H1 (cell line): Measurements from ENCODE around the gene MBNL1. TPM values are rescaled to one million over a fixed set of nuclear protein-coding genes. Genes with fewer than 3 reads are reported as not detected.

Source experiments
- CTCF ChIA-PET: fragments of 300-600 bp; sonication (Branson Sonifier 250); formaldehyde crosslinking; loops from one replicate; lab custom pipeline; 2021; ENCODE audit not compliant: partially characterized antibody; lab: Charles Lee
- POLR2A ChIA-PET: fragments of 300-600 bp; sonication (Branson Sonifier 250); formaldehyde crosslinking; loops from one replicate; lab custom pipeline; 2021; ENCODE audit warnings: inconsistent platforms; ENCODE audit not compliant: partially characterized antibody; lab: Charles Lee
- DNase-seq, 2 experiments: peaks; one replicate each; pipeline versions ENCODE4 v3.0.0 to v3.0.0-alpha.2; 2010 to 2022; ENCODE audit warnings: low spot score in 2 of 2, low read depth in 1 of 2, mixed read lengths in 1 of 2
- FAIRE-seq: peaks from 2 replicates; lab custom pipeline; 2011; peaks lifted over from hg19 to GRCh38; lab: Jason Lieb, UNC
- H2AFZ ChIP-seq: 2 replicates; pipeline ENCODE4 v1.8.1; 2012; ENCODE audit warnings: low read length, inconsistent platforms
- H2AK5ac ChIP-seq: 2 replicates; pipeline ENCODE4 v1.6.1; 2013; ENCODE audit warnings: low read depth, low read length
- H2BK120ac ChIP-seq: replicated peaks from 2 replicates; pipeline ENCODE3; 2013; ENCODE audit warnings: low read depth, low read length, inconsistent platforms
- H2BK12ac ChIP-seq: 2 replicates; pipeline ENCODE4 v1.6.1; 2013; ENCODE audit warnings: low read depth, low read length
- H2BK15ac ChIP-seq: 2 replicates; pipeline ENCODE4 v1.6.1; 2013; ENCODE audit warnings: low read length
- H2BK20ac ChIP-seq: 2 replicates; pipeline ENCODE4 v1.6.1; 2013; ENCODE audit warnings: low read length
- H2BK5ac ChIP-seq: 2 replicates; pipeline ENCODE4 v1.6.1; 2013; ENCODE audit warnings: low read depth, low read length
- H3K14ac ChIP-seq: 2 replicates; pipeline ENCODE4 v1.6.1; 2013; ENCODE audit warnings: inconsistent platforms; ENCODE audit not compliant: insufficient read length
- H3K18ac ChIP-seq: 2 replicates; pipeline ENCODE4 v1.6.1; 2013; ENCODE audit warnings: low read length; ENCODE audit errors: extremely low read depth
- H3K23ac ChIP-seq: 2 replicates; pipeline ENCODE4 v1.6.1; 2013; ENCODE audit warnings: inconsistent platforms; ENCODE audit not compliant: insufficient read length
- H3K23me2 ChIP-seq: 2 replicates; pipeline ENCODE4 v1.6.1; 2013; ENCODE audit warnings: low read depth, low read length
- H3K27ac ChIP-seq: 2 replicates; pipeline ENCODE4 v1.6.1; 2011; ENCODE audit warnings: low read depth, low read length, inconsistent platforms
- H3K27me3 ChIP-seq, 4 experiments: replicated peaks in 1 of 4; 1 replicate in 1 of 4; 2 replicates in 3 of 4; pipeline versions ENCODE4 v1.6.1 to v1.8.1; 2011 to 2013; ENCODE audit warnings: low read length in 3 of 4, mild to moderate bottlenecking in 3 of 4, inconsistent platforms in 2 of 4, mixed read lengths in 2 of 4, moderate library complexity in 1 of 4; ENCODE audit not compliant: control insufficient read depth in 3 of 4, insufficient read depth in 3 of 4; ENCODE audit errors: extremely low read depth in 1 of 4
- H3K36me3 ChIP-seq, 4 experiments: 2 replicates each; pipeline versions ENCODE4 v1.6.1 to v1.8.1; 2011 to 2013; ENCODE audit warnings: mild to moderate bottlenecking in 4 of 4, low read length in 3 of 4, moderate library complexity in 2 of 4, control low read depth in 1 of 4, inconsistent platforms in 1 of 4; ENCODE audit not compliant: insufficient read depth in 4 of 4, control insufficient read depth in 2 of 4
- H3K4ac ChIP-seq: replicated peaks from 2 replicates; pipeline ENCODE3; 2013; ENCODE audit warnings: low read length, low read depth, mixed read lengths, inconsistent platforms; ENCODE audit not compliant: insufficient read length
- H3K4me1 ChIP-seq, 4 experiments: replicated peaks in 1 of 4; 1 replicate in 1 of 4; 2 replicates in 3 of 4; pipeline versions ENCODE4 v1.6.1 to v1.8.1; 2011 to 2013; ENCODE audit warnings: low read length in 3 of 4, inconsistent platforms in 2 of 4, mixed read lengths in 1 of 4; ENCODE audit not compliant: insufficient read depth in 4 of 4, control insufficient read depth in 3 of 4
- H3K4me2 ChIP-seq, 2 experiments: 2 replicates each; pipeline versions ENCODE4 v1.6.1 to v1.8.1; 2011 to 2013; ENCODE audit warnings: low read depth in 2 of 2, low read length in 2 of 2, control low read depth in 1 of 2, inconsistent platforms in 1 of 2, mild to moderate bottlenecking in 1 of 2; ENCODE audit not compliant: insufficient read depth in 1 of 2
- H3K4me3 ChIP-seq, 4 experiments: fragments of 200-600, 300-600 bp in 1 of 4; sonication (generic), shearing (Covaris generic), sonication (Bioruptor Twin) in 1 of 4; 2 replicates each; pipeline versions ENCODE4 v1.5.1 to v1.8.1; 2011 to 2016; ENCODE audit warnings: low read length in 4 of 4, low read depth in 3 of 4, control low read depth in 2 of 4, inconsistent platforms in 2 of 4, mild to moderate bottlenecking in 2 of 4, mixed read lengths in 1 of 4, moderate library complexity in 1 of 4; ENCODE audit not compliant: insufficient read depth in 2 of 4; ENCODE audit errors: extremely low read depth in 1 of 4
- H3K56ac ChIP-seq: replicated peaks from 2 replicates; pipeline ENCODE3; 2013; ENCODE audit warnings: low read depth, mild to moderate bottlenecking, mixed read lengths, low read length, inconsistent platforms; ENCODE audit not compliant: insufficient read length
- H3K79me1 ChIP-seq: 2 replicates; pipeline ENCODE4 v1.6.1; 2013; ENCODE audit warnings: low read depth, low read length, control low read depth
- H3K79me2 ChIP-seq, 2 experiments: 2 replicates each; pipeline versions ENCODE4 v1.6.1 to v1.8.1; 2012 to 2013; ENCODE audit warnings: low read length in 2 of 2, mild to moderate bottlenecking in 2 of 2, inconsistent platforms in 1 of 2; ENCODE audit not compliant: insufficient read depth in 2 of 2, control insufficient read depth in 1 of 2
- H3K9ac ChIP-seq, 4 experiments: replicated peaks in 1 of 4; 1 replicate in 1 of 4; 2 replicates in 3 of 4; pipeline versions ENCODE4 v1.6.1 to v1.8.1; 2011 to 2013; ENCODE audit warnings: low read depth in 3 of 4, low read length in 3 of 4, control low read depth in 2 of 4, mild to moderate bottlenecking in 2 of 4, moderate library complexity in 2 of 4, inconsistent platforms in 1 of 4; ENCODE audit errors: extremely low read depth in 1 of 4
- H3K9me3 ChIP-seq, 2 experiments: 2 replicates each; pipeline versions ENCODE4 v1.6.1 to v1.8.1; 2012 to 2013; ENCODE audit warnings: mild to moderate bottlenecking in 2 of 2, moderate library complexity in 2 of 2, control low read depth in 1 of 2, inconsistent platforms in 1 of 2, low read depth in 1 of 2, low read length in 1 of 2, mixed read lengths in 1 of 2; ENCODE audit not compliant: insufficient read depth in 2 of 2
- H4K20me1 ChIP-seq, 2 experiments: replicated peaks in 1 of 2; 2 replicates each; pipeline versions ENCODE3 to v1.8.1; 2011 to 2013; ENCODE audit warnings: inconsistent platforms in 2 of 2, low read length in 2 of 2, mild to moderate bottlenecking in 1 of 2; ENCODE audit not compliant: insufficient read depth in 2 of 2, control insufficient read depth in 1 of 2
- H4K5ac ChIP-seq: 2 replicates; pipeline ENCODE4 v1.6.1; 2013; ENCODE audit warnings: low read length, low read depth, mixed read lengths, inconsistent platforms; ENCODE audit not compliant: insufficient read length
- H4K8ac ChIP-seq: 2 replicates; pipeline ENCODE4 v1.8.0; 2013; ENCODE audit warnings: mild to moderate bottlenecking, moderate library complexity, low read length, inconsistent platforms; ENCODE audit not compliant: insufficient read depth; ENCODE audit errors: extremely low read depth
- H4K91ac ChIP-seq: replicated peaks from 2 replicates; pipeline ENCODE3; 2013; ENCODE audit warnings: low read length, mixed read lengths, inconsistent platforms; ENCODE audit not compliant: insufficient read length
- ATF3 ChIP-seq: IDR thresholded peaks from 2 replicates; pipeline ENCODE4 v1.6.1; 2011; ENCODE audit warnings: low read depth, mild to moderate bottlenecking, low read length; ENCODE audit not compliant: insufficient read depth
- FOSL1 ChIP-seq: IDR thresholded peaks from 2 replicates; pipeline ENCODE4 v1.6.1; 2011; ENCODE audit warnings: mild to moderate bottlenecking, low read depth, low read length, moderate library complexity; ENCODE audit not compliant: insufficient read depth
- KDM4A ChIP-seq: IDR thresholded peaks from one replicate; pipeline ENCODE4 v1.7.1; 2012; ENCODE audit warnings: low read depth, mild to moderate bottlenecking, moderate library complexity, low read length, inconsistent platforms; ENCODE audit not compliant: severe bottlenecking
- POLR2AphosphoS5 ChIP-seq: IDR thresholded peaks from 2 replicates; pipeline ENCODE4 v1.6.1; 2011; ENCODE audit warnings: low read depth, low read length
- POU5F1 ChIP-seq: IDR thresholded peaks from 2 replicates; pipeline ENCODE4 v1.6.1; 2011; ENCODE audit warnings: low read depth, mild to moderate bottlenecking, low read length, moderate library complexity
- RXRA ChIP-seq: IDR thresholded peaks from 2 replicates; pipeline ENCODE4 v1.6.1; 2011; ENCODE audit warnings: low read depth, mild to moderate bottlenecking, low read length, moderate library complexity; ENCODE audit not compliant: insufficient read depth
- SAP30 ChIP-seq: fragments of 300-600 bp; sonication (generic); IDR thresholded peaks from 2 replicates; pipeline ENCODE4 v1.7.1; 2012; ENCODE audit warnings: low read length, moderate library complexity, mild to moderate bottlenecking, inconsistent platforms; ENCODE audit not compliant: insufficient read depth, insufficient replicate concordance
- SP1 ChIP-seq: IDR thresholded peaks from 2 replicates; pipeline ENCODE4 v1.6.1; 2011; ENCODE audit warnings: low read depth, low read length
- SRF ChIP-seq: IDR thresholded peaks from 2 replicates; pipeline ENCODE4 v1.6.1; 2011; ENCODE audit warnings: mild to moderate bottlenecking, low read depth, low read length, moderate library complexity
- SUZ12 ChIP-seq: fragments of 200-600 bp; sonication (generic); IDR thresholded peaks from 2 replicates; pipeline ENCODE4 v1.6.1; 2012; ENCODE audit warnings: mild to moderate bottlenecking, inconsistent platforms, low read length, moderate library complexity, mixed read lengths
- TAF7 ChIP-seq: optimal IDR thresholded peaks from 2 replicates; pipeline ENCODE3; 2011; ENCODE audit warnings: low read depth, mild to moderate bottlenecking, inconsistent platforms, low read length, moderate library complexity, borderline replicate concordance
- TEAD4 ChIP-seq: IDR thresholded peaks from 2 replicates; pipeline ENCODE4 v1.6.1; 2012; ENCODE audit warnings: low read depth, low read length, inconsistent platforms, mixed read lengths
- USF2 ChIP-seq: IDR thresholded peaks from 2 replicates; pipeline ENCODE4 v1.6.1; 2011; ENCODE audit warnings: low read length, improper control_type of control experiment
- WGBS, 2 experiments: shearing (Covaris generic) in 1 of 2; methylation state at CpG; one replicate each; pipeline versions ENCODE4 v1.1.6 to v1.1.7; 2013 to 2015; ENCODE audit warnings: low lambda C conversion rate in 2 of 2, mixed read lengths in 2 of 2, inconsistent platforms in 1 of 2, low coverage in 1 of 2, missing lambda C conversion rate in 1 of 2; ENCODE audit not compliant: insufficient replicate concordance in 2 of 2, insufficient coverage in 1 of 2, insufficient read length in 1 of 2; ENCODE audit errors: extremely low coverage in 1 of 2, missing lambda C conversion rate in 1 of 2; 5-methylcytosine and 5-hydroxymethylcytosine counted together
- polyA plus RNA-seq, 7 experiments: library from polyadenylated mRNA; depleted of rRNA in 3 of 7; stranded (reverse) in 5 of 7; unstranded in 2 of 7; fragments of >200 nt in 5 of 7; fragments of 200-250 nt in 2 of 7; gene quantifications; 1 replicate in 5 of 7; 2 replicates in 1 of 7; 4 replicates in 1 of 7; pipeline versions ENCODE4 v1.2.1 to v1.2.3, GENCODE V29; 2011 to 2013; ENCODE audit warnings: missing spikeins in 2 of 7, mixed read lengths in 2 of 7
- total RNA-seq: library from RNA; stranded (reverse); fragmentation: NEBNext Ultra II Directional; extraction: Animal tissue kit (Norgen Biotek cat#: 25700); gene quantifications from 2 replicates; pipeline ENCODE4 v1.2.1, GENCODE V29; 2021

The MBNL1 gene
- total and polyA plus RNA-seq, 2 of the 8 experiments (the other 6 are each of a cell fraction or from before 2014, with no cell fraction given) = 5.0 to 16.4 TPM

GRCh38 chr3:152282813-152283212, 14.1 kb downstream of the MBNL1 start:
- H3K23me2 ChIP-seq = no peaks in the 10 kb centered on the region
- H2AK5ac ChIP-seq = no peak overlapping the region
- H3K9ac ChIP-seq = no peak overlapping the region
- no peak overlapping the region for H2BK120ac ChIP-seq
- FAIRE-seq = no peak
- no peak for DNase-seq
- no peak overlapping the region for H3K4me2 ChIP-seq
- no peak overlapping the region for H3K23ac ChIP-seq
- H3K79me1 ChIP-seq = no peaks in the 10 kb centered on the region
- H3K36me3 ChIP-seq = no peaks in the 10 kb centered on the region
- H3K4ac ChIP-seq = no peak overlapping the region
- no peaks in the 10 kb centered on the region for H4K20me1 ChIP-seq
- WGBS, 2 experiments = 89% methylated on average over 1 of the region's 1 CpG; no CpG with 5 or more reads in 1 of the 2 experiments
- H2BK12ac ChIP-seq = no peak overlapping the region
- peaks cover 0 to 89% of the 10 kb centered on the region in 2 experiments; a peak in 2 of 4 replicates for H3K79me2 ChIP-seq
- no peak overlapping the region for H4K8ac ChIP-seq
- no peak overlapping the region for H2BK15ac ChIP-seq
- H3K18ac ChIP-seq = 0 out of 2 replicates have a peak overlapping the region, but pooled peaks have one; percentile 21
- no peak overlapping the region for H4K91ac ChIP-seq
- no peak overlapping the region for H2AFZ ChIP-seq
- H3K56ac ChIP-seq = no peak overlapping the region
- no peaks in the 10 kb centered on the region for H3K27me3 ChIP-seq
- H3K9me3 ChIP-seq = no peaks in the 10 kb centered on the region
- no peak overlapping the region for H3K14ac ChIP-seq
- ChIA-PET CTCF (no interaction called here), POLR2A (no interaction called here)
- no peak overlapping the region for H3K27ac ChIP-seq
- no peak overlapping the region for H2BK20ac ChIP-seq
- H3K4me3 ChIP-seq = no peak overlapping the region
- H3K4me1 ChIP-seq = 0 out of 7 replicates have a peak, but pooled peaks cover 0 to 3% (median 2%) of the 10 kb centered on the region in 4 experiments
- no peak overlapping the region for H4K5ac ChIP-seq
- no peak overlapping the region for H2BK5ac ChIP-seq
- no peak for TF ChIP-seq ATF3
- TF ChIP-seq FOSL1 = no peak
- TF ChIP-seq RXRA = no peak
- TF ChIP-seq USF2 = no peak
- TF ChIP-seq POU5F1 = no peak
- TF ChIP-seq SP1 = no peak
- TF ChIP-seq TAF7 = no peak
- TF ChIP-seq POLR2AphosphoS5 = no peak
- no peak for TF ChIP-seq TEAD4
- no peak for TF ChIP-seq SRF
- TF ChIP-seq SUZ12 = no peak
- no peak for TF ChIP-seq SAP30
- no peak for TF ChIP-seq KDM4A
